Measurements from ENCODE around the gene VIPAS39.
A peak's percentile ranks its signal among the peaks of the same experiment; 100 is the strongest.
"Not testable (repeated sequence)": the region's sequence is repeated elsewhere in the genome, so short reads cannot be mapped to it uniquely, and the experiment has no call there.

Gene VIPAS39

GRCh38 chr14:77469539-77469938 lies 12.1 kb upstream of the VIPAS39 start:
- DNase-seq = no peak

- no peak for DNase-seq
Measured at GRCh38 chr14:77469067-77469505, 11.7 kb upstream of the VIPAS39 start.

- no peak for DNase-seq
Measured at GRCh38 chr14:77467801-77468200, 10.4 kb upstream of the VIPAS39 start.

GRCh38 chr14:77459072-77459723 lies 1.8 kb upstream of the VIPAS39 start:
- peak; percentile 66 for DNase-seq

GRCh38 chr14:77458249-77458950 lies 999 bp upstream of the VIPAS39 start:
- DNase-seq = peak; percentile 45

GRCh38 chr14:77457115-77457521 lies 283 bp downstream of the VIPAS39 start:
- DNase-seq = no peak

- DNase-seq = no peak
Measured at GRCh38 chr14:77455966-77456640, 1.3 kb downstream of the VIPAS39 start.

GRCh38 chr14:77442196-77442595 lies 15.2 kb downstream of the VIPAS39 start:
- no peak for DNase-seq

GRCh38 chr14:77439861-77440260 lies 17.5 kb downstream of the VIPAS39 start:
- DNase-seq = no peak

GRCh38 chr14:77438596-77438995 lies 18.8 kb downstream of the VIPAS39 start:
- no peak for DNase-seq

GRCh38 chr14:77436042-77436441 lies 21.4 kb downstream of the VIPAS39 start:
- no peak for DNase-seq

- no peak for DNase-seq
Measured at GRCh38 chr14:77426396-77426795, 31.0 kb downstream of the VIPAS39 start.

GRCh38 chr14:77424862-77425261 lies 32.5 kb downstream of the VIPAS39 start:
- no peak for DNase-seq

GRCh38 chr14:77423423-77423822 lies 34.0 kb downstream of the VIPAS39 start, which contains the start of gene NOXRED1:
Gene NOXRED1 (minus strand): TSS chr14:77423523. CDS start chr14:77422889, 634 bp downstream.
- no peak for DNase-seq

- DNase-seq = no peak
Measured at GRCh38 chr14:77421201-77421600, 36.2 kb downstream of the VIPAS39 start.

GRCh38 chr14:77416836-77417235 lies 40.6 kb downstream of the VIPAS39 start:
- no peak for DNase-seq

GRCh38 chr14:77416098-77416497 lies 41.3 kb downstream of the VIPAS39 start:
- DNase-seq = not testable (repeated sequence)

GRCh38 chr14:77415403-77416030 lies 41.9 kb downstream of the VIPAS39 start:
- DNase-seq = not testable (repeated sequence)

- DNase-seq = no peak
Measured at GRCh38 chr14:77409131-77409533, 48.3 kb downstream of the VIPAS39 start.

GRCh38 chr14:77407158-77407557 lies 50.2 kb downstream of the VIPAS39 start:
- no peak for DNase-seq

- DNase-seq = no peak
Measured at GRCh38 chr14:77406718-77407117, 50.7 kb downstream of the VIPAS39 start.

- no peak for DNase-seq
Measured at GRCh38 chr14:77406086-77406485, 51.3 kb downstream of the VIPAS39 start.

GRCh38 chr14:77403768-77404167 lies 53.6 kb downstream of the VIPAS39 start:
- no peak for DNase-seq

Measured in activated naive CD4-positive, alpha-beta T cell treated with Interleukin-2 at 50 U/mL for 16 hours (primary cell).